ENCODE results near the gene TMEM269.

TMEM269 gene

DNA sequence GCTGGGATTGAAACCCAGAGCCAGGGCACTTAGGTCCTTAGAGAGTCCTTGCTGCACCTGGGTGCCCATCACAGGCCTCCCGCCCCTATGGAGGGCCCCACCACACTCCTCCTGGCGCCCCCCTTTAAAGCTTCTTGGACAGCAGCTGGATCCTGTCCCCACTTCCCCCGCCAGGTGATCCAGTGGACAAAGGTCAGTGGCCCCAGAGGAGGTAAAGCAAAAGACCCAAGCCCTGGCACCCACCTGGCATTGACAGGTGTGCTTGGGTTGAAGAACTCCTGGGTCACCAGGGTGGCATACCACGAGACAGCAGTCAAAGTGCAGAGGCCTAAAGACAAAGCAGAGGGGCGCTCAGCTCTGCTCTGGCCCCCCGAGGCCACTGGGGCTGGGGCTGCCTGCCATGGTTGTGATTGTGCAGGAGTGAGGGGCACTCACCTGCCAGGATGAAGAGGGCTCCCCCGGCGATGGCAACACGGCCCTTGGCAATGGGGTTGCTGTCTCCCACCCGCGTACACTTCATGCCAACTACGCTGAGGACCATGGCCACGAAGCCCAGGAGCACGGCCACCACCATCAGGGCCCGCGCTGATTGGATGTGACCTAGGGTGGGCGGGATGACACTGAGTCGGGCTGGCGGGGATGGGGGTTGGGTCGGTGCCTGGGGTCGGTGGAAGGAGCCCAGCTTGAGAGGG is 46.7 kb upstream of the TMEM269 start:
- no peak overlapping the region for H3K4me3 ChIP-seq (ENCODE audit: low read length)
- TF ChIP-seq, protein P1, sequence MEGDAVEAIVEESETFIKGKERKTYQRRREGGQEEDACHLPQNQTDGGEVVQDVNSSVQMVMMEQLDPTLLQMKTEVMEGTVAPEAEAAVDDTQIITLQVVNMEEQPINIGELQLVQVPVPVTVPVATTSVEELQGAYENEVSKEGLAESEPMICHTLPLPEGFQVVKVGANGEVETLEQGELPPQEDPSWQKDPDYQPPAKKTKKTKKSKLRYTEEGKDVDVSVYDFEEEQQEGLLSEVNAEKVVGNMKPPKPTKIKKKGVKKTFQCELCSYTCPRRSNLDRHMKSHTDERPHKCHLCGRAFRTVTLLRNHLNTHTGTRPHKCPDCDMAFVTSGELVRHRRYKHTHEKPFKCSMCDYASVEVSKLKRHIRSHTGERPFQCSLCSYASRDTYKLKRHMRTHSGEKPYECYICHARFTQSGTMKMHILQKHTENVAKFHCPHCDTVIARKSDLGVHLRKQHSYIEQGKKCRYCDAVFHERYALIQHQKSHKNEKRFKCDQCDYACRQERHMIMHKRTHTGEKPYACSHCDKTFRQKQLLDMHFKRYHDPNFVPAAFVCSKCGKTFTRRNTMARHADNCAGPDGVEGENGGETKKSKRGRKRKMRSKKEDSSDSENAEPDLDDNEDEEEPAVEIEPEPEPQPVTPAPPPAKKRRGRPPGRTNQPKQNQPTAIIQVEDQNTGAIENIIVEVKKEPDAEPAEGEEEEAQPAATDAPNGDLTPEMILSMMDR (conservative IDR thresholded peaks at IDR 0.05; ENCODE audit: low read length) = no peak
- DNase-seq (ENCODE audit: low read depth) = no peak

GRCh38 chr1:42738678-42739226 is 46.0 kb upstream of the TMEM269 start:
- H3K4me3 ChIP-seq (ENCODE audit: low read length) = no peak overlapping the region
- DNase-seq (ENCODE audit: low read depth) = no peak
- TF ChIP-seq, protein P1 (conservative IDR thresholded peaks at IDR 0.05; ENCODE audit: low read length) = no peak

- no peak for DNase-seq (ENCODE audit: low read depth)
- H3K4me3 ChIP-seq (ENCODE audit: low read length) = no peak within 1 kb of the TSS
- TF ChIP-seq, protein P1 (conservative IDR thresholded peaks at IDR 0.05; ENCODE audit: low read length) = no peak
Observed at GRCh38 chr1:42739753-42740700, 44.8 kb upstream of the TMEM269 start, which contains the start of gene CLDN19. TSS of gene CLDN19 (minus strand) at chr1:42740236. CDS start at chr1:42740063, 173 bp downstream.

- no peak for DNase-seq (ENCODE audit: low read depth)
- TF ChIP-seq, protein P1 (conservative IDR thresholded peaks at IDR 0.05; ENCODE audit: low read length) = no peak
- no peak overlapping the region for H3K4me3 ChIP-seq (ENCODE audit: low read length)
Observed at GRCh38 chr1:42740851-42741580, 43.8 kb upstream of the TMEM269 start.

- TF ChIP-seq, protein P1 (conservative IDR thresholded peaks at IDR 0.05; ENCODE audit: low read length) = no peak
- no peak for DNase-seq (ENCODE audit: low read depth)
- no peak overlapping the region for H3K4me3 ChIP-seq (ENCODE audit: low read length)
Observed at GRCh38 chr1:42741706-42742105, 43.1 kb upstream of the TMEM269 start.

- no peak overlapping the region for H3K4me3 ChIP-seq (ENCODE audit: low read length)
- TF ChIP-seq, protein P1 (conservative IDR thresholded peaks at IDR 0.05; ENCODE audit: low read length) = no peak
- no peak for DNase-seq (ENCODE audit: low read depth)
Observed at GRCh38 chr1:42742141-42742540, 42.6 kb upstream of the TMEM269 start.
